ENCODE data around the gene NLGN1. TPM values are rescaled to one million over a fixed set of nuclear protein-coding genes. Genes with fewer than 3 reads are reported as not detected.

NLGN1 gene
- total RNA-seq, 5 donors from 2014 or later (not counting 1 experiment from before 2014, with no cell fraction given), result 0.18 TPM; not detected in 4

DNA sequence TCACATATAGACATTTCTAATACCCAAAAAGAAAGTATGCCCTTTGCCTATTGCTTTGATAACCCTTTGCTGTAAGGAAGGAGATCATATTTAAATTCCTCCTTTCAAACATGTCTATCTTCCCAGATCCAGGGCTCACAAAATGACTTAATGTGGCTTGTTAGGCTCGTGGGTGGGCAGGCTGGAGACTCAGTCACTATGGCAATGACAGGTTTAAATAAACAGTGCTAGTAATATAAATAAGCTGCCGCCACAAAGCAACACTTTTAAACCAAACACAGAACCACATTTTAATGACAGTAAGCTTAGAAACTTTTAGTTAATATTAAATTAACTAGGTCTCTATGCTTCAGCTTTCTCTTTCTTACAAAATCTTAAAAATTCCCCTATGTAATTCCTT, 845.6 kb downstream of the NLGN1 start:
- H3K36me3 Mint-ChIP-seq, result no peaks in the 10 kb centered on the region
- H3K4me3 ChIP-seq (ENCODE audit: control insufficient read depth in 1 of 2, extremely low read depth in 1 of 2, low read length in 1 of 2), result no peak overlapping the region
- no peaks in the 10 kb centered on the region for H3K27me3 ChIP-seq (replicated peaks in 1 of 2; ENCODE audit: control insufficient read depth in 2 of 2, extremely low read depth in 1 of 2, insufficient read depth in 2 of 2, low read length in 1 of 2)
- H3K4me1 Mint-ChIP-seq, result no peaks in the 10 kb centered on the region
- DNase-seq, result no peak
- POLR2A ChIA-PET, result no interaction called here
- no CpG with 5 or more reads among the region's 2 CpGs for WGBS (ENCODE audit: insufficient coverage)
- no peaks in the 10 kb centered on the region for H3K9me3 ChIP-seq
- H3K9me3 Mint-ChIP-seq, result peaks cover 0 to 6% (median 2%) of the 10 kb centered on the region in 3 donors
- CTCF ChIA-PET, result no interaction called here
- H3K4me3 Mint-ChIP-seq, result no peak overlapping the region
- no peaks in the 10 kb centered on the region for H3K4me1 ChIP-seq (ENCODE audit: control insufficient read depth in 1 of 2, extremely low read depth in 1 of 2, insufficient read depth in 2 of 2, low read length in 2 of 2)
- no peaks in the 10 kb centered on the region for H3K27me3 Mint-ChIP-seq
- H3K36me3 ChIP-seq (ENCODE audit: control insufficient read depth in 2 of 2, extremely low read depth in 1 of 2, insufficient read depth in 1 of 2, low read length in 1 of 2), result no peaks in the 10 kb centered on the region
- no peak overlapping the region for H3K27ac Mint-ChIP-seq
- H3K27ac ChIP-seq (ENCODE audit: low read length), result no peak overlapping the region
- ATAC-seq (replicated peaks in 1 of 4), result no peak

DNA sequence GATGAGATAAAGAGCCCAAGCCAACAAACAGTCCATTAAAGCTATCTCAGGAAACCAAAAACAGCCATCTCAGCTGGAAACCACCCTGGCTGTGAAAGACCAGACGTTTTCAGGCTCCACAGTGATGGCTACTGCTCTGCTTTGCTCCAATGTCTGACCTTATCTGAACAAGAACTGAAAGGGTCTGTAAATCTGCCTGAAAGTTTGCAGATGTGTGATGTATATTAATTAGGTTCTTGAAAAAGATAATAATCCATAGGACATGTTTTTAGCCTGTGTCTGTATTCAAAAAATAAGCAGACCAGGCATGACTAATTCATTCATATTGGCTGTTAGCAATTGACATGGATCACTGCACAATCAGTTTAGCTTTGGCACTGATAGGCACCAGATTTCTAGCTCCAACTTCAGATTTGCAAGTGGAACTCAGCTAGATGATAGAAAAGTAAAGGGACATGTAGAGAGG, 850.2 kb downstream of the NLGN1 start:
- Mint-ChIP-seq H3K27me3 (no peaks in the 10 kb centered on the region), H3K36me3 (no peaks in the 10 kb centered on the region), H3K27ac (no peak overlapping the region), H3K4me1 (no peaks in the 10 kb centered on the region), H3K9me3 (peaks cover 0 to 2% (median 0%) of the 10 kb centered on the region in 3 donors), H3K4me3 (no peak overlapping the region)
- ATAC-seq (replicated peaks in 1 of 4) (no peak), DNase-seq (no peak)
- WGBS (ENCODE audit: insufficient coverage), result 33% methylated on average over 1 of the region's 1 CpG
- H3K4me3 ChIP-seq (ENCODE audit: control insufficient read depth in 1 of 2, extremely low read depth in 1 of 2, low read length in 1 of 2), result no peak overlapping the region
- H3K9me3 ChIP-seq, result no peaks in the 10 kb centered on the region
- no peaks in the 10 kb centered on the region for H3K27me3 ChIP-seq (replicated peaks in 1 of 2; ENCODE audit: control insufficient read depth in 2 of 2, extremely low read depth in 1 of 2, insufficient read depth in 2 of 2, low read length in 1 of 2)
- ChIA-PET POLR2A (no interaction called here), CTCF (no interaction called here)
- H3K36me3 ChIP-seq (ENCODE audit: control insufficient read depth in 2 of 2, extremely low read depth in 1 of 2, insufficient read depth in 1 of 2, low read length in 1 of 2), result no peaks in the 10 kb centered on the region
- H3K4me1 ChIP-seq (ENCODE audit: control insufficient read depth in 1 of 2, extremely low read depth in 1 of 2, insufficient read depth in 2 of 2, low read length in 2 of 2), result no peaks in the 10 kb centered on the region
- no peak overlapping the region for H3K27ac ChIP-seq (ENCODE audit: low read length)

DNA sequence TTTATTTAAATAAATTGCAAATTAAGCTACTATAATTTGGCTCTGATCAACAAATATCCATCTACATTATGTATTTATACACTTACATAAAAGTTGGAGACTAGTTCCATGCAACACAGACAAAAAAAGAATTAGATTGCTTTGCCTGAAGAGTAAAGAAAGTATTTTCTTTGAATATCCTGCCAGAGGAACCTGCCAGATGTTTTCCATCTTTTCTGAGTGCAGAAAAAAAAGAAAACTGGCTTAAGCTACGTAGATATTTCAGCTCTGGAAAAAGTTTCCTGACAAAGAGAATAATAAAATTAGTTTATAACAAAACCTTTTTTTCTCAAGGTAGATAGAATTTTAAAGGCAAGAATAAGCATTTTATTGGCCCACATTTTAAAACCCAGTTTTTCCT, 854.1 kb downstream of the NLGN1 start:
- no peak for ATAC-seq (replicated peaks in 1 of 4)
- Mint-ChIP-seq H3K36me3 (no peaks in the 10 kb centered on the region), H3K27ac (no peak overlapping the region), H3K4me3 (no peak overlapping the region), H3K4me1 (no peaks in the 10 kb centered on the region), H3K27me3 (no peaks in the 10 kb centered on the region), H3K9me3 (peaks cover 0 to 13% (median 3%) of the 10 kb centered on the region in 3 donors)
- no peak for DNase-seq
- no peak overlapping the region for H3K4me3 ChIP-seq (ENCODE audit: control insufficient read depth in 1 of 2, extremely low read depth in 1 of 2, low read length in 1 of 2)
- no peaks in the 10 kb centered on the region for H3K27me3 ChIP-seq (replicated peaks in 1 of 2; ENCODE audit: control insufficient read depth in 2 of 2, extremely low read depth in 1 of 2, insufficient read depth in 2 of 2, low read length in 1 of 2)
- no peaks in the 10 kb centered on the region for H3K9me3 ChIP-seq
- no peaks in the 10 kb centered on the region for H3K36me3 ChIP-seq (ENCODE audit: control insufficient read depth in 2 of 2, extremely low read depth in 1 of 2, insufficient read depth in 1 of 2, low read length in 1 of 2)
- CTCF ChIA-PET, result no interaction called here
- H3K4me1 ChIP-seq (ENCODE audit: control insufficient read depth in 1 of 2, extremely low read depth in 1 of 2, insufficient read depth in 2 of 2, low read length in 2 of 2), result no peaks in the 10 kb centered on the region
- H3K27ac ChIP-seq (ENCODE audit: low read length), result no peak overlapping the region
- WGBS (ENCODE audit: insufficient coverage), result no CpG with 5 or more reads among the region's 1 CpG
- POLR2A ChIA-PET, result interaction anchor here in 1 of 2 donors (0.8 kb wide), 1 partner anchor 58 kb away, joined by 3 read pairs; no protein-coding TSS in a partner anchor

DNA sequence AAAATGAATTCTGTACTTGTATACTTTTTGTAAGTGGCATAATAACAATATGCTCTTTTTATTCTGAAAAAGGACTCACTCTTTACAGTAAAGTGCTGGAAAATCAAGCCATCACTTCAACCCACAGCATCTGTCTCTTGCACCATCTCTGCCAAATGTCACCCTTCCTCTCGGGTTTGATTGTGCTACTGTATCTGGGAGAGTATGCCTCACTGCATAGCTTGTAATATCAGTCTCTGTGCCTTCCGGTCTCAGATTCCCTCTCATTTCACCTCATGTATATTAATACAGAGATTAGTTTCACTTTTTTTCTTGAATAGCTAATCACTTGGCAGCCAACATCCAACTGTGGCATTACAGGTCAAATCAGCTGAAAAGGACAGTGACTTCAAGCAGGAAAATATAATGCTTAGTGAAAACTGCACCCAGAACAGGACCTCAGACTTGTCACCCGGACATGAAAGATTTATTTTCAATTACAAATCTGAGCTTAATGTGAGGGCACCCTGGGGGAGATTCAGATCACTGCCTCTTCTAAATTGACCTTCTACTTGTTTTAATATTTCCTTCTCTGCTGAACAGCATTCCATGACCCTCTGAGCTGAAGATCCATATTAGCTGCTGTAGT, 855.8 kb downstream of the NLGN1 start:
- H3K4me1 ChIP-seq (ENCODE audit: control insufficient read depth in 1 of 2, extremely low read depth in 1 of 2, insufficient read depth in 2 of 2, low read length in 2 of 2), result no peaks in the 10 kb centered on the region
- H3K27me3 Mint-ChIP-seq, result no peaks in the 10 kb centered on the region
- no peak overlapping the region for H3K4me3 Mint-ChIP-seq
- H3K9me3 Mint-ChIP-seq, result peaks cover 0 to 14% (median 3%) of the 10 kb centered on the region in 3 donors
- H3K27me3 ChIP-seq (replicated peaks in 1 of 2; ENCODE audit: control insufficient read depth in 2 of 2, extremely low read depth in 1 of 2, insufficient read depth in 2 of 2, low read length in 1 of 2), result no peaks in the 10 kb centered on the region
- H3K4me1 Mint-ChIP-seq, result no peaks in the 10 kb centered on the region
- no peak overlapping the region for H3K4me3 ChIP-seq (ENCODE audit: control insufficient read depth in 1 of 2, extremely low read depth in 1 of 2, low read length in 1 of 2)
- ChIA-PET CTCF (no interaction called here), POLR2A (no interaction called here)
- ATAC-seq (replicated peaks in 1 of 4), result no peak
- H3K36me3 ChIP-seq (ENCODE audit: control insufficient read depth in 2 of 2, extremely low read depth in 1 of 2, insufficient read depth in 1 of 2, low read length in 1 of 2), result no peaks in the 10 kb centered on the region
- WGBS (ENCODE audit: insufficient coverage), result 57% methylated on average over 1 of the region's 3 CpGs
- no peaks in the 10 kb centered on the region for H3K36me3 Mint-ChIP-seq
- no peak for DNase-seq
- no peak overlapping the region for H3K27ac Mint-ChIP-seq
- H3K27ac ChIP-seq (ENCODE audit: low read length), result no peak overlapping the region
- no peaks in the 10 kb centered on the region for H3K9me3 ChIP-seq

DNA sequence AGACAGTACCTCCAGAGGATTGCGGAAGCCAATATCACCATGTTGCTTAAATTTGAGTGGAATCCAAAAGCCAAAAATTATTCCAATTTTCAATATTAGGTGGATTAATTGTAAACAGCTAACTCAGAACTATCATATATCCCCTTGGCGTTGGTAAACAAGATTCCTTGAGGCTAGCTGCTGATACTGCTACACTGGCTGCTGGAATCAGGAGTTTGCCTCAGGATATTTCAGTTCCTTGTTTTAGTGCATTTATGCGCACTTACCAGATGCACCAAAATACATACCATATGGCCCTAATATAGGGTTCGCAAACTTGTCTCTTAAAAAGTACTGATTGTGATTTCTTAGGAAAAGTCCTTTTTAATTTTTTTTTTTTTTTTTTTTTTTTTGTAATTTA, 856.4 kb downstream of the NLGN1 start:
- Histone ChIP-seq H3K36me3 (ENCODE audit: control insufficient read depth in 2 of 2, extremely low read depth in 1 of 2, insufficient read depth in 1 of 2, low read length in 1 of 2) (no peaks in the 10 kb centered on the region), H3K27ac (ENCODE audit: low read length) (no peak overlapping the region), H3K27me3 (replicated peaks in 1 of 2; ENCODE audit: control insufficient read depth in 2 of 2, extremely low read depth in 1 of 2, insufficient read depth in 2 of 2, low read length in 1 of 2) (no peaks in the 10 kb centered on the region), H3K9me3 (no peaks in the 10 kb centered on the region), H3K4me3 (ENCODE audit: control insufficient read depth in 1 of 2, extremely low read depth in 1 of 2, low read length in 1 of 2) (no peak overlapping the region), H3K4me1 (ENCODE audit: control insufficient read depth in 1 of 2, extremely low read depth in 1 of 2, insufficient read depth in 2 of 2, low read length in 2 of 2) (no peaks in the 10 kb centered on the region)
- Mint-ChIP-seq H3K4me1 (no peaks in the 10 kb centered on the region), H3K27me3 (no peaks in the 10 kb centered on the region), H3K36me3 (no peaks in the 10 kb centered on the region), H3K27ac (no peak overlapping the region), H3K4me3 (no peak overlapping the region), H3K9me3 (peaks cover 0 to 14% (median 4%) of the 10 kb centered on the region in 3 donors)
- ATAC-seq (replicated peaks in 1 of 4) (no peak), DNase-seq (no peak)
- CTCF ChIA-PET, result no interaction called here
- POLR2A ChIA-PET, result interaction anchor here in 1 of 2 donors (0.7 kb wide), 1 partner anchor 1596 kb away, joined by 15 read pairs; no protein-coding TSS in a partner anchor
- WGBS (ENCODE audit: insufficient coverage), result no CpG with 5 or more reads among the region's 4 CpGs

DNA sequence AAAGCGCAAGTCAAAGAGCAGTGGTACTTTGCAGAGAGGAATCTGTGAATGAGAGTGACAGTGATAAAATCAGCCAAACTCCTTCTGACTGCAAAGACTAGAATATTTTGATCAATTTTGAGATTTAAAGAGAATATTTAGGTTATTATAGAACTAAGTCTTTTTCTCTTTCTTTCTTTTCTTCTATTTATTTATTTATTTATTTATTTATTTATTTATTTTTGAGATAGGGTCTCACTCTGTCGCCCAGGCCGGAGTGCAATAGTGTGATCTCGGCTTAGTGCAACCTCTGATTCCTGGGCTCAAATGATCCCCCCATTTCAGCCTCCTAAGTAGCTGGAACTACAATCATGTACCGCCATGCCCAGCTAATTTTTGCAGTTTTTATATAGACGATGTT, 857.9 kb downstream of the NLGN1 start:
- no peak overlapping the region for H3K4me3 ChIP-seq (ENCODE audit: control insufficient read depth in 1 of 2, extremely low read depth in 1 of 2, low read length in 1 of 2)
- no peak overlapping the region for H3K27ac ChIP-seq (ENCODE audit: low read length)
- 74% methylated on average over 3 of the region's 6 CpGs for WGBS (ENCODE audit: insufficient coverage)
- H3K4me1 Mint-ChIP-seq, result no peaks in the 10 kb centered on the region
- no peak overlapping the region for H3K27ac Mint-ChIP-seq
- no peaks in the 10 kb centered on the region for H3K36me3 Mint-ChIP-seq
- ATAC-seq (replicated peaks in 1 of 4), result no peak
- H3K27me3 Mint-ChIP-seq, result no peaks in the 10 kb centered on the region
- CTCF ChIA-PET, result no interaction called here
- H3K4me3 Mint-ChIP-seq, result no peak overlapping the region
- no peak for DNase-seq
- H3K9me3 ChIP-seq, result no peaks in the 10 kb centered on the region
- H3K9me3 Mint-ChIP-seq, result peaks cover 0 to 14% (median 4%) of the 10 kb centered on the region in 3 donors
- no peaks in the 10 kb centered on the region for H3K4me1 ChIP-seq (ENCODE audit: control insufficient read depth in 1 of 2, extremely low read depth in 1 of 2, insufficient read depth in 2 of 2, low read length in 2 of 2)
- no peaks in the 10 kb centered on the region for H3K36me3 ChIP-seq (ENCODE audit: control insufficient read depth in 2 of 2, extremely low read depth in 1 of 2, insufficient read depth in 1 of 2, low read length in 1 of 2)
- POLR2A ChIA-PET, result no interaction called here
- H3K27me3 ChIP-seq (replicated peaks in 1 of 2; ENCODE audit: control insufficient read depth in 2 of 2, extremely low read depth in 1 of 2, insufficient read depth in 2 of 2, low read length in 1 of 2), result no peaks in the 10 kb centered on the region

DNA sequence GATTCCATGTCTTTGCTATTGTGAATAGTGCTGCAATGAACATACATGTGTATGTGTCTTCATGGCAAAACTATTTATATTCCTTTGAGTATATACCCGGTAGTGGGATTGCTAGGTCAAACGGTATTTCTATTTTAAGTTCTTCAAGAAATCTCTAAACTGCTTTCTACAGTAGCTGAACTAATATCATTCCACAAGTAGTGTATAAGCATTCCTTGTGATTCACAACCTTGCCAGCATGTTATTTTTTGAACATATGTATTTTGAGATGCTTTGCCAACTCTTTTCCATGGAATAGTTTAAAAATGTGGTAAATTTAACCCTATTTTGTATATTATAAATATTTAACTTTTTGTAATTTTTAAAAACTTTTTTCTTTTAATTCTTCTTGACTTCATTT, 868.9 kb downstream of the NLGN1 start:
- H3K27me3 Mint-ChIP-seq, result no peaks in the 10 kb centered on the region
- H3K4me1 Mint-ChIP-seq, result no peaks in the 10 kb centered on the region
- POLR2A ChIA-PET, result no interaction called here
- no CpG with 5 or more reads among the region's 2 CpGs for WGBS (ENCODE audit: insufficient coverage)
- DNase-seq, result no peak
- Histone ChIP-seq H3K27ac (ENCODE audit: low read length) (no peak overlapping the region), H3K4me3 (ENCODE audit: control insufficient read depth in 1 of 2, extremely low read depth in 1 of 2, low read length in 1 of 2) (no peak overlapping the region), H3K27me3 (replicated peaks in 1 of 2; ENCODE audit: control insufficient read depth in 2 of 2, extremely low read depth in 1 of 2, insufficient read depth in 2 of 2, low read length in 1 of 2) (no peaks in the 10 kb centered on the region), H3K9me3 (no peaks in the 10 kb centered on the region), H3K4me1 (ENCODE audit: control insufficient read depth in 1 of 2, extremely low read depth in 1 of 2, insufficient read depth in 2 of 2, low read length in 2 of 2) (no peaks in the 10 kb centered on the region), H3K36me3 (ENCODE audit: control insufficient read depth in 2 of 2, extremely low read depth in 1 of 2, insufficient read depth in 1 of 2, low read length in 1 of 2) (no peaks in the 10 kb centered on the region)
- CTCF ChIA-PET, result no interaction called here
- no peak overlapping the region for H3K27ac Mint-ChIP-seq
- H3K4me3 Mint-ChIP-seq, result no peak overlapping the region
- H3K9me3 Mint-ChIP-seq, result peaks cover 0 to 6% (median 5%) of the 10 kb centered on the region in 3 donors
- H3K36me3 Mint-ChIP-seq, result no peaks in the 10 kb centered on the region
- ATAC-seq (replicated peaks in 1 of 4), result no peak

All from T-cell (primary cell).